ENCODE data around the gene KCNC3. TPM values are rescaled to one million over a fixed set of nuclear protein-coding genes. Genes with fewer than 3 reads are reported as not detected.
A peak's percentile ranks its signal among the peaks of the same experiment; 100 is the strongest.

KCNC3 gene
- total and polyA plus RNA-seq, 10 of the 15 experiments (the other 5 are each of a cell fraction or from before 2014, with no cell fraction given), result 0.08 to 3.8 (median 0.44) TPM; not detected in 2

GRCh38 chr19:50358483-50359327 is 29.5 kb upstream of the KCNC3 start:
- Histone ChIP-seq H3K4me2 (ENCODE audit: control insufficient read depth, insufficient read depth) (peak overlapping the region; percentile 100), H3K9ac (ENCODE audit: control insufficient read depth, insufficient read depth, low read length) (peak overlapping the region; percentile 23; the same call in 1 of the 2 replicates), H3K27me3 (replicated peaks in 1 of 2; ENCODE audit: control insufficient read depth in 2 of 2, insufficient read depth in 2 of 2, low read length in 1 of 2) (no peaks in the 10 kb centered on the region), H3K9me3 (replicated peaks; ENCODE audit: control insufficient read depth, insufficient read depth, low read length) (peaks cover 2% of the 10 kb centered on the region; the same call in 2 of the 3 replicates), H3K79me2 (ENCODE audit: control insufficient read depth, insufficient read depth, low read length) (no peaks in the 10 kb centered on the region), H3K4me3 (peak overlapping the region; percentile 45; the same call in 1 of the 2 replicates), H3K4me1 (ENCODE audit: control insufficient read depth, insufficient read depth, low read length) (peaks cover 51% of the 10 kb centered on the region), H3K36me3 (ENCODE audit: control insufficient read depth in 2 of 2, insufficient read depth in 2 of 2, low read length in 1 of 2) (no peaks in the 10 kb centered on the region), H3K27ac (ENCODE audit: control insufficient read depth, insufficient read depth) (peak overlapping the region; percentile 95), H4K20me1 (ENCODE audit: control insufficient read depth, insufficient read depth) (no peaks in the 10 kb centered on the region), H2AFZ (ENCODE audit: control insufficient read depth, low read depth, low read length) (peak overlapping the region; percentile 81)
- DNase-seq (ENCODE audit: low read depth, low spot score), result peak; percentile 48
- in situ Hi-C loops (cut with MboI), result loop anchor here (5.0 to 10.0 kb wide), 2 partner anchors 429 to 536 kb away; no protein-coding TSS in a partner anchor
- WGBS (ENCODE audit: insufficient coverage, insufficient replicate concordance, low lambda C conversion rate, missing lambda C conversion rate), result 12% methylated on average over 51 of the region's 54 CpGs
- CTCF ChIA-PET, result interaction anchor here (0.6 to 6.2 kb wide), 9 partner anchors 9 to 103 kb away, joined by 3 to 120 read pairs (median 15); partner anchors contain the start of genes NAPSA, NR1H2 and SPIB
- FAIRE-seq, result no peak
- RAD21 ChIA-PET (ENCODE audit: unreplicated experiment), result interaction anchor here (1.2 to 3.7 kb wide), 7 partner anchors 8 to 103 kb away, joined by 4 to 72 read pairs (median 18); partner anchors contain the start of genes NAPSA and NR1H2
- BruUV-seq (replicated peaks), result TSS peak; percentile 87
- SMC1A ChIA-PET (ENCODE audit: uncharacterized antibody, unreplicated experiment), result interaction anchor here (1.6 to 3.8 kb wide), 7 partner anchors 9 to 103 kb away, joined by 6 to 68 read pairs (median 16); partner anchors contain the start of genes KCNC3 and NAPSA
- peak; percentile 57 for ATAC-seq
- intact Hi-C loops (cut with micrococcal nuclease; ENCODE audit: unreplicated experiment), result loop anchor here (5.0 to 10.0 kb wide), 3 partner anchors 176 to 536 kb away; no protein-coding TSS in a partner anchor
- POLR2A ChIA-PET, result interaction anchor here (0.5 to 3.0 kb wide), 9 partner anchors 8 to 460 kb away, joined by 3 to 18 read pairs (median 7); partner anchors contain the start of genes NAPSA and SPIB
- no peak; the same call in 1 of the 2 replicates for TF ChIP-seq IRF4 (IDR thresholded peaks at IDR 0.05; ENCODE audit: low read depth, low read length)
- no peak for TF ChIP-seq CHD1 (IDR thresholded peaks at IDR 0.05; ENCODE audit: low read depth, low read length)
- TF ChIP-seq POLR2A (IDR thresholded peaks at IDR 0.05; ENCODE audit: low read depth, low read length), result peak; percentile 77
- TF ChIP-seq NFYB (IDR thresholded peaks at IDR 0.05; ENCODE audit: insufficient read depth, low read depth, low read length), result no peak
- TF ChIP-seq RAD21 (IDR thresholded peaks at IDR 0.05; ENCODE audit: insufficient read depth, low read depth, low read length), result no peak
- TF ChIP-seq, protein P1, sequence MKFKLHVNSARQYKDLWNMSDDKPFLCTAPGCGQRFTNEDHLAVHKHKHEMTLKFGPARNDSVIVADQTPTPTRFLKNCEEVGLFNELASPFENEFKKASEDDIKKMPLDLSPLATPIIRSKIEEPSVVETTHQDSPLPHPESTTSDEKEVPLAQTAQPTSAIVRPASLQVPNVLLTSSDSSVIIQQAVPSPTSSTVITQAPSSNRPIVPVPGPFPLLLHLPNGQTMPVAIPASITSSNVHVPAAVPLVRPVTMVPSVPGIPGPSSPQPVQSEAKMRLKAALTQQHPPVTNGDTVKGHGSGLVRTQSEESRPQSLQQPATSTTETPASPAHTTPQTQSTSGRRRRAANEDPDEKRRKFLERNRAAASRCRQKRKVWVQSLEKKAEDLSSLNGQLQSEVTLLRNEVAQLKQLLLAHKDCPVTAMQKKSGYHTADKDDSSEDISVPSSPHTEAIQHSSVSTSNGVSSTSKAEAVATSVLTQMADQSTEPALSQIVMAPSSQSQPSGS (IDR thresholded peaks at IDR 0.05; ENCODE audit: low read length), result peak; percentile 94
- TF ChIP-seq NR2C1 (IDR thresholded peaks at IDR 0.05), result no peak
- no peak for TF ChIP-seq MXI1 (IDR thresholded peaks at IDR 0.05; ENCODE audit: low read depth, low read length)
- TF ChIP-seq SP1 (IDR thresholded peaks at IDR 0.05; ENCODE audit: low read depth, low read length), result no peak
- no peak for TF ChIP-seq ZNF274 (IDR thresholded peaks at IDR 0.05; ENCODE audit: insufficient read depth, insufficient read length)
- TF ChIP-seq KDM1A (IDR thresholded peaks at IDR 0.05; ENCODE audit: borderline replicate concordance), result no peak
- TF ChIP-seq CBX5 (IDR thresholded peaks at IDR 0.05; ENCODE audit: low read depth), result no peak
- no peak for TF ChIP-seq ZBED1 (IDR thresholded peaks at IDR 0.05; ENCODE audit: borderline replicate concordance)
- TF ChIP-seq ZSCAN29 (IDR thresholded peaks at IDR 0.05), result no peak
- no peak for TF ChIP-seq MYC (IDR thresholded peaks at IDR 0.05; ENCODE audit: insufficient read depth, insufficient read length, insufficient replicate concordance, low read length, severe bottlenecking)
- TF ChIP-seq CTCF (IDR thresholded peaks at IDR 0.05 in 2 of 3, conservative IDR thresholded peaks at IDR 0.05 in 1 of 3; ENCODE audit: control insufficient read depth in 2 of 3, extremely low read depth in 1 of 3, insufficient read depth in 1 of 3, low read depth in 3 of 3, low read length in 3 of 3), result no peak
- TF ChIP-seq SUZ12 (IDR thresholded peaks at IDR 0.05; ENCODE audit: unreplicated experiment), result no peak
- TF ChIP-seq NKRF (conservative IDR thresholded peaks at IDR 0.05), result no peak; the same call in 1 of the 2 replicates
